GM12873 (cell line): ENCODE measurements around the gene IGFL1.

Experiments
- TF ChIP-seq, protein P1 (sequence below): IDR thresholded peaks from 2 replicates; pipeline ENCODE4 v1.5.1; 2012; ENCODE audit warnings: low read depth, mild to moderate bottlenecking, moderate library complexity, low read length, control low read depth; ENCODE audit not compliant: insufficient read depth; ENCODE audit errors: missing control alignments

The IGFL1 gene

DNA sequence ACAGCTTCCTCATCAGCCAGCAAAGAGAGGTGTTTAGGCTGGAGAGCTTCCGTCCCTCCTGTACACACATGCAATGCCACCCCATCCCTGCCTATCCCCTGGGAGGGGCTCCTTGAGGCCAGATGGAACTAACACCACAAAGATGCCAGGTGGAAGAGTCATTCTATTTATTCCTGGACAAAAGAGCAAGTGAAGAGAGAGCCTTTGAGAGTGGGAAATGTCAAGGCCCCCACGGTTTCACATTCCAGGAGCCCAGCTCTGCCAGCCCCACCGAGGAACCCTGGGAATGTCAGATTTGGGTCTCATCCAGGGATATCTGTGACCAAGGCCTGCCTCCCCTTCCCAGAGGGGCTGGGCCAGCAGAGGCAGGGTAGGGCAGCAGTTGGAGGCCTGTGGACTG, 30.8 kb upstream of the IGFL1 start:
- TF ChIP-seq, protein P1, sequence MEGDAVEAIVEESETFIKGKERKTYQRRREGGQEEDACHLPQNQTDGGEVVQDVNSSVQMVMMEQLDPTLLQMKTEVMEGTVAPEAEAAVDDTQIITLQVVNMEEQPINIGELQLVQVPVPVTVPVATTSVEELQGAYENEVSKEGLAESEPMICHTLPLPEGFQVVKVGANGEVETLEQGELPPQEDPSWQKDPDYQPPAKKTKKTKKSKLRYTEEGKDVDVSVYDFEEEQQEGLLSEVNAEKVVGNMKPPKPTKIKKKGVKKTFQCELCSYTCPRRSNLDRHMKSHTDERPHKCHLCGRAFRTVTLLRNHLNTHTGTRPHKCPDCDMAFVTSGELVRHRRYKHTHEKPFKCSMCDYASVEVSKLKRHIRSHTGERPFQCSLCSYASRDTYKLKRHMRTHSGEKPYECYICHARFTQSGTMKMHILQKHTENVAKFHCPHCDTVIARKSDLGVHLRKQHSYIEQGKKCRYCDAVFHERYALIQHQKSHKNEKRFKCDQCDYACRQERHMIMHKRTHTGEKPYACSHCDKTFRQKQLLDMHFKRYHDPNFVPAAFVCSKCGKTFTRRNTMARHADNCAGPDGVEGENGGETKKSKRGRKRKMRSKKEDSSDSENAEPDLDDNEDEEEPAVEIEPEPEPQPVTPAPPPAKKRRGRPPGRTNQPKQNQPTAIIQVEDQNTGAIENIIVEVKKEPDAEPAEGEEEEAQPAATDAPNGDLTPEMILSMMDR: no peak

DNA sequence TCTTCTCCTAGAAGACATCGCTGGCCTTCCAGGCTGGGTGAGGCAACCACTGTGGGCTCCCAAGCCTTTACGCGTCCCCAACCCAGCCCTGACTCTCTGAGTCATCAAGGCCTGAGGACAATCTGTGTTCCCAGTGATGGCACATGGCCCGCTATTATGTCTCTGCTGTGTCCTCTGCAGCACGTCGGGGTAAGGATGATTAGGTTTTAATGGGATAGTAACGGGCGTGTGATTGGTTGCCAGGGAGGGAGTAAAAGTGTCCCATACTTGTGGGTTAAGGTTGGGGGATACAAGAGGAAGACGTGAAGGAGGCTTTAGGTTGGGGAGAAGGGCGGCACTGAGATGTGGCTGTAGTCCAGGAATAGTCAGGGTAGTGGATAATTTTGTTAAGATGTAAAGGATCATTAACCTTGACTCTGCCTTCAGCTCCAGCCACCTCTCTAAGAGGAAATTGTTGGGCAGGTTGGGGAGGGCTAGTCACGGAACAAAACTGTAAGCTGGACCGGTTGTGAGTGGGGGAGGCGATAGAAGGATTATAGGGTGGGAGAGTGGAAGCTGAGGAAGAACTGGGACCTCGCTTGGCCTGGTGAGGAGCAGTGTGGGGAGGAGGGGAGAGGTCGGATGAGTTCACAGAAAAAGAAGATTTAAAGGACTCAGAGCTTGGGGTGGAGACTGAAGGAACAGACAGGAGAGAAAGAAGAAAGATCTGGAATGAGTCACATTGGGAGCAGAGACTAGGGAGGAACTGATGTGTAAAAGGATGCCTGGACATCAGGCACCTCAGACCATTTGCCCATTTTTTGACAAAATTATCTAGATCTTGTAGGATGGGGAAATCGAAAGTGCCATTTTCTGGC, 27.9 kb upstream of the IGFL1 start:
- TF ChIP-seq, protein P1: no peak

DNA sequence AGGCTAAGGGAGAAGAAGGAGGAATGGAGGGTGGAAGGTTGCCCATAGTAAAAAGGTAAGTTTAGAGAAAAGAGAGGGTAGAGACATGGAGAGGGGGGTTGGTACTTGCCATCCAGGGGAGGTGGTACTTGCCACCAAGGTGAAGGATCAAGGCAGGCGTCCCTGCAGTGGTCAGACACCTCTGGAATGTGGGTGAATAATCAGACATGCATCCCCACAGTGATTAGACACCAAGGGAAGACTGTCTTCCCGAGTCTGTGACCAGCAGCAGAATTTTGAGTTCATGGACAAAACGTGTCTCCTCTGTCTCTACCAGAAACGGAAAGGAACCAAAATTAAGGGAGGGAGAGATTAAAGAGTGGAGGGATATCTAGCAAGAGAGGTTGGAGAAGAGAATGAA, 27.1 kb upstream of the IGFL1 start:
- TF ChIP-seq, protein P1: no peak

DNA sequence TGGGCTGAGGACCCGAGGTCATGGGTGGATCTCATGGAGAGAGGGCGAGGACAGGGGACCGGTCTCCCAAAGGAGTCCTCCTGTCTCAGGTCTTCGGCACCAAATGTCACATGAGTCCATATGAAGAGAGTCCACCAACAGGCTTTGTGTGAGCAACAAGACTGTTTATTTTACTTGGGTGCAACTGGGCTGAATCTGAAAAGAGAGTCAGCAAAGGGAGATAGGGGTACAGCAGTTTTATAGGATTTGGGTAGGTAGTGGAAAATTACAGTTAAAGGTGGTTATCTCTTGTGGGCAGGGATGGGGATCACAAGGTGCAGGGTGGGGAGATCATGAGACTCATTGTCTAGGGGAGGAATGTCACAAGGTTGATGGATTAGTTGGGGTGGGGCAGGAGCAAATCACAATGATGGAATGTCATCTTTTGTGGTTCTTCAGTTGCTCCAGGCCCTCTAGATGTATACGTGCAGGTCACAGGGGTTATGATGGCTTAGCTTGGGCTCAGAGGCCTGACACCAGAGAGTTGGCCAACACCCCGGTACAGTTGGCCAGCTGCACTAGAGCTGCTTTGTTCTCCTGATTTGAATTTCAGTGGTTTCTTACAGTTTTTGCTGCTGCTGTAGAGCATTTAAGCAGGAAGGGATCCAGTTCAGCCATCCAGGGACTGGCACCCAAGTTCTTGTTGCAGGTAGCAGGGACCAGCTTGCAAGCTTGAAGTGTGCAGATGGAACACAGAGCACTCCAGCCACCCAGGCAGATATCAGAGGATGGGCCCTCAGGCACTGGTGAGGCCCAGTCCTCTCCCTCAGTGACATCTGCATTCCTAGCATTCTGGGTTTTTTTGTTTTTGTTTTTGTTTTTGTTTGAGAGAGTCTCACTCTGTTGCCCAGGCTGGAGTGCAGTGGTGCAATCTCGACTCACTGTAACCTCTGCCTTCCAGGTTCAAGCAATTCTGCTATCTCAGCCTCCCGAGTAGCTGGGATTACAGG, 26.4 kb upstream of the IGFL1 start:
- TF ChIP-seq, protein P1: no peak

DNA sequence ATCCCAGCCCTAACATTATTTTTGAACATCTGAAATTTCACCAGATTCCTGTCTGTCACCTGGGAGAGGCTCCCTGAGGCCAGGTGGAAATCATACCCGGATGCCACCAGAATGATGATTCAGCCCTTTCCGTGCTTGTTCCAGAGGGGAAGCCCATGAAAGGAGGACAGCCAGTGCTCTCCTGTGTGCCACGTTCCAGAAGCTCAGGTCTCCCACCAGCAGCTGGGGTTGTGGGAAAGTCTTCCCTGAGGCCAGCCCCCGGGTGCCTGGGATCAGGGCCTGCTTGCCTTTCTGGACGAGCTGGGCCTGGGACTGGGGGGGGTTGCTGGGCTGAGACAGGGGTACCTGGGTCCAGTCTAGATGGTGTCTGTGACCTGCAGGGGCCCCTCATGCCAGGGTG, 25.5 kb upstream of the IGFL1 start:
- TF ChIP-seq, protein P1: no peak

DNA sequence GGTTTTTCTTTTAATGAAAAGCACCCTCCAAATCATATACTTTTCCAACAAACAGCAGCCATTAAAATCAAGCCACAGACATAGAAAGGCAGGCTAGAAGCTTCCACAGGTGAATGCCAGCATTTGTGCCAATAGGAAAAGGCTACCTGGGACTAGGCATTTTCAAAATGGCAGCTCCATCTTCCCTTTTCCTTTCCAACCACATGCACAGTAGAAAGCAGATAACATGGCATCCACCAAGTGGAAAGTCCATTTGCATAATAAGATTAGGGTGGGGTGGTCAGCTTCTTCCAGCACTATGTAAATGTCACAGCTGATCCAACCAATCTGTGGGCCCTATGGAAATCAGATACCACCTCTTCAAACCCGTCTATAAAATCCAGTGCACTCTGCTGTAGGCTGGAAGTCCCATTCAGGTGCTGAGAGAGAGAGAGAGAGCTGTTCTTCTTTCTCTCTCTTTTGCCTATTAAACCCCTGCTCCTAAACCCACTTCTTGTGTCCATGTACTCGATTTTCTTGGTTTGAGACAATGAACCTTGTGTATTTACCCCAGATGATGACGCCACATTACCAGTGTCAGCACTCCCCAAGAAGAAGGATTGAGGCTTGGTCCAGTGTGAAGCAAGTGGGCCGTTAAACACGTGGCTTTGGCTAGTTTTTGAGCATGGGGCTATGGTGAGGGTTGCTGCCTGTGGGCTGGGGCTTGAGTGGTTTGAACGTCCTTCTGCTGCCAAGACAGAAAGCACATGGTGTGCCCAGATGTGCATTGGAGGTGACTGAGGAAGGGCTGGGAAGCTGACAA, 24.2 kb upstream of the IGFL1 start:
- TF ChIP-seq, protein P1: no peak

DNA sequence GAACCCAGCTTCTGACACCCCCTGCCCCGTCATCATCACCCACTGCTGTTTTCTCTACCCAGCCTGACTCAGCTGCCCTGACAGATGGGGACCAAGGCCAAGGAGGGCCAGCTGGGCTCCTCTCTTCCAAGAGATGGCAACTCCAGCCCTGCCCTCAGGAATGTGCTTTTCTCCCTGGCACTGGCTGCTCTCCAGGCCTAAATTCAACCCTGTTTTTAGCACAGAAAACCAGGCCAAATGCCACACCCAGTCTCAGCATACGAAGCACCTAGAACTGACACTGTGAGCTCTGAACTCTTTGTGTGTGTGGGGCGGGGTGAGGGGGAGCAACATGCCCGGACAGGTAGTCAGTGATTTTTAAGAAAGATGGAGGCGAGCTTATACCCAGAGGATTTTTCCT, 23.4 kb upstream of the IGFL1 start:
- TF ChIP-seq, protein P1: no peak
